ENCODE data around the gene DNM1L. TPM values are rescaled to one million over a fixed set of nuclear protein-coding genes. Genes with fewer than 3 reads are reported as not detected.

DNM1L gene
- total RNA-seq, 1 donor from 2014 or later: 92.1 TPM

DNA sequence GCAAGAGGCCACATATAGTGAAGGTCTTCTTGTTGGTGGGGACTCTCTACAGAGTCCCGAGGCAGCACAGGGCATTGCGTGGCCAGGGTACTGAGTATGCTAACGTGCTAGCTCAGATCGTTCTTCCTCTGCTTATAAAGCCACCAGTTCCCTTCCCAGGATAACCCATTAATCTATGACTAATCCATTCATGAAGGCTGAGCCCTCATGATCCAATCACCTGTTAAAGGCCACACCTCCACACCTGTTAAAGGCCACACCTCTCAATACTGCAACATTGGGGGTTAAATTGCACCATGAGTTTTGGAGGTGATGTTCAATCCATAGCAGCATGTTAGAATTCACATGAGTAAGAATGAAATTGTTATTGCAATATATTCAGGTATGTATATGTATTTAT lies 89.4 kb downstream of the DNM1L start:
- Mint-ChIP-seq H3K4me3 (ENCODE audit: unreplicated experiment) (no peak overlapping the region), H3K4me1 (ENCODE audit: low read depth, unreplicated experiment) (no peaks in the 10 kb centered on the region), H3K36me3 (ENCODE audit: low read depth, unreplicated experiment) (no peaks in the 10 kb centered on the region), H3K27me3 (ENCODE audit: low read depth, unreplicated experiment) (peaks cover 4% of the 10 kb centered on the region), H3K27ac (ENCODE audit: unreplicated experiment) (no peak overlapping the region), H3K9me3 (ENCODE audit: unreplicated experiment) (no peaks in the 10 kb centered on the region)
- no peaks in the 10 kb centered on the region for H3K27me3 ChIP-seq (ENCODE audit: insufficient read depth, low read length)
- no peak overlapping the region for H3K4me2 ChIP-seq (ENCODE audit: low read length)
- no peak overlapping the region for H2AFZ ChIP-seq (ENCODE audit: low read depth, low read length)
- FAIRE-seq (no peak), DNase-seq (ENCODE audit: low read depth) (no peak)
- TF ChIP-seq EZH2 (IDR thresholded peaks at IDR 0.05; ENCODE audit: insufficient read depth, low read length): no peak
- TF ChIP-seq, protein P1, sequence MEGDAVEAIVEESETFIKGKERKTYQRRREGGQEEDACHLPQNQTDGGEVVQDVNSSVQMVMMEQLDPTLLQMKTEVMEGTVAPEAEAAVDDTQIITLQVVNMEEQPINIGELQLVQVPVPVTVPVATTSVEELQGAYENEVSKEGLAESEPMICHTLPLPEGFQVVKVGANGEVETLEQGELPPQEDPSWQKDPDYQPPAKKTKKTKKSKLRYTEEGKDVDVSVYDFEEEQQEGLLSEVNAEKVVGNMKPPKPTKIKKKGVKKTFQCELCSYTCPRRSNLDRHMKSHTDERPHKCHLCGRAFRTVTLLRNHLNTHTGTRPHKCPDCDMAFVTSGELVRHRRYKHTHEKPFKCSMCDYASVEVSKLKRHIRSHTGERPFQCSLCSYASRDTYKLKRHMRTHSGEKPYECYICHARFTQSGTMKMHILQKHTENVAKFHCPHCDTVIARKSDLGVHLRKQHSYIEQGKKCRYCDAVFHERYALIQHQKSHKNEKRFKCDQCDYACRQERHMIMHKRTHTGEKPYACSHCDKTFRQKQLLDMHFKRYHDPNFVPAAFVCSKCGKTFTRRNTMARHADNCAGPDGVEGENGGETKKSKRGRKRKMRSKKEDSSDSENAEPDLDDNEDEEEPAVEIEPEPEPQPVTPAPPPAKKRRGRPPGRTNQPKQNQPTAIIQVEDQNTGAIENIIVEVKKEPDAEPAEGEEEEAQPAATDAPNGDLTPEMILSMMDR (IDR thresholded peaks at IDR 0.05; ENCODE audit: insufficient read depth, low read depth, low read length): no peak
- no peaks in the 10 kb centered on the region for H3K9me3 ChIP-seq (ENCODE audit: insufficient read depth, low read depth, low read length)
- H4K20me1 ChIP-seq (ENCODE audit: insufficient read depth, low read length): no peaks in the 10 kb centered on the region
- H3K4me1 ChIP-seq (ENCODE audit: insufficient read depth, low read length): no peaks in the 10 kb centered on the region
- H3K9ac ChIP-seq (ENCODE audit: low read length): no peak overlapping the region
- no peak overlapping the region for H3K4me3 ChIP-seq (ENCODE audit: insufficient read depth, low read depth, low read length)
- no peak overlapping the region for H3K27ac ChIP-seq (ENCODE audit: low read depth, low read length)
- H3K36me3 ChIP-seq (ENCODE audit: insufficient read depth, low read length): no peaks in the 10 kb centered on the region
- H3K79me2 ChIP-seq (ENCODE audit: insufficient read depth, low read length): no peaks in the 10 kb centered on the region

DNA sequence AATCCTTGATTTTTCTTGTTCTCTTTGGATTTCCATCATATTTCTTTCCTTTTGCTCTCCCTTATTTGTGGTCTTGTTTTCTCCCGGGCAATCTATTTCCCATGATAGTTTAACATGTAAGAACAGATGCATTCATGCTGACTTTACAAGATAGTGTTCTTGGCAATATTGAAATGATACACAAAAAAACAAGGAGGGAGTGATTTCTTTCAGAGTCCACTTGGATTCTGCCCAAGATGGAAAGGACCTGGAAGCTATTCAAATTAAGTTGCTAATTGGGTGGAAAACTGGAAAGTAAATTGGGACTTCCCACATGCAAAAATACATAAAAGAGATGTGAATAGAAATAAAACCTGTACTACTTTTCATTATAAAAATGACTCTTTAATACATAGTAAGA lies 91.0 kb downstream of the DNM1L start:
- TF ChIP-seq, protein P1 (IDR thresholded peaks at IDR 0.05; ENCODE audit: insufficient read depth, low read depth, low read length): no peak
- no peak for TF ChIP-seq EZH2 (IDR thresholded peaks at IDR 0.05; ENCODE audit: insufficient read depth, low read length)
- Mint-ChIP-seq H3K9me3 (ENCODE audit: unreplicated experiment) (no peaks in the 10 kb centered on the region), H3K27me3 (ENCODE audit: low read depth, unreplicated experiment) (peaks cover 4% of the 10 kb centered on the region), H3K27ac (ENCODE audit: unreplicated experiment) (no peak overlapping the region), H3K36me3 (ENCODE audit: low read depth, unreplicated experiment) (no peaks in the 10 kb centered on the region), H3K4me1 (ENCODE audit: low read depth, unreplicated experiment) (no peaks in the 10 kb centered on the region), H3K4me3 (ENCODE audit: unreplicated experiment) (no peak overlapping the region)
- Histone ChIP-seq H3K9ac (ENCODE audit: low read length) (no peak overlapping the region), H3K4me1 (ENCODE audit: insufficient read depth, low read length) (no peaks in the 10 kb centered on the region), H3K27ac (ENCODE audit: low read depth, low read length) (no peak overlapping the region), H3K4me3 (ENCODE audit: insufficient read depth, low read depth, low read length) (no peak overlapping the region), H2AFZ (ENCODE audit: low read depth, low read length) (no peak overlapping the region), H3K4me2 (ENCODE audit: low read length) (no peak overlapping the region), H4K20me1 (ENCODE audit: insufficient read depth, low read length) (no peaks in the 10 kb centered on the region), H3K27me3 (ENCODE audit: insufficient read depth, low read length) (no peaks in the 10 kb centered on the region), H3K79me2 (ENCODE audit: insufficient read depth, low read length) (no peaks in the 10 kb centered on the region), H3K9me3 (ENCODE audit: insufficient read depth, low read depth, low read length) (no peaks in the 10 kb centered on the region), H3K36me3 (ENCODE audit: insufficient read depth, low read length) (no peaks in the 10 kb centered on the region)
- FAIRE-seq (no peak), DNase-seq (ENCODE audit: low read depth) (no peak)

GRCh38 chr12:32773691-32774090 lies 94.6 kb downstream of the DNM1L start:
- Histone ChIP-seq H3K4me3 (ENCODE audit: insufficient read depth, low read depth, low read length) (no peak overlapping the region), H3K4me1 (ENCODE audit: insufficient read depth, low read length) (no peaks in the 10 kb centered on the region), H2AFZ (ENCODE audit: low read depth, low read length) (no peak overlapping the region), H3K9ac (ENCODE audit: low read length) (no peak overlapping the region), H3K36me3 (ENCODE audit: insufficient read depth, low read length) (no peaks in the 10 kb centered on the region), H3K9me3 (ENCODE audit: insufficient read depth, low read depth, low read length) (no peaks in the 10 kb centered on the region), H3K4me2 (ENCODE audit: low read length) (no peak overlapping the region), H3K27ac (ENCODE audit: low read depth, low read length) (no peak overlapping the region), H3K79me2 (ENCODE audit: insufficient read depth, low read length) (no peaks in the 10 kb centered on the region), H3K27me3 (ENCODE audit: insufficient read depth, low read length) (no peaks in the 10 kb centered on the region), H4K20me1 (ENCODE audit: insufficient read depth, low read length) (no peaks in the 10 kb centered on the region)
- no peaks in the 10 kb centered on the region for H3K9me3 Mint-ChIP-seq (ENCODE audit: unreplicated experiment)
- TF ChIP-seq, protein P1 (IDR thresholded peaks at IDR 0.05; ENCODE audit: insufficient read depth, low read depth, low read length): no peak
- TF ChIP-seq EZH2 (IDR thresholded peaks at IDR 0.05; ENCODE audit: insufficient read depth, low read length): no peak
- no peak overlapping the region for H3K27ac Mint-ChIP-seq (ENCODE audit: unreplicated experiment)
- no peaks in the 10 kb centered on the region for H3K36me3 Mint-ChIP-seq (ENCODE audit: low read depth, unreplicated experiment)
- H3K27me3 Mint-ChIP-seq (ENCODE audit: low read depth, unreplicated experiment): no peaks in the 10 kb centered on the region
- FAIRE-seq (no peak), DNase-seq (ENCODE audit: low read depth) (no peak)
- peaks cover 3% of the 10 kb centered on the region for H3K4me1 Mint-ChIP-seq (ENCODE audit: low read depth, unreplicated experiment)
- no peak overlapping the region for H3K4me3 Mint-ChIP-seq (ENCODE audit: unreplicated experiment)

All from astrocyte (in vitro differentiated cells and primary cell).